ENCODE data around the gene CNDP1. TPM values are rescaled to one million over a fixed set of nuclear protein-coding genes. Genes with fewer than 3 reads are reported as not detected.

The CNDP1 gene
- total RNA-seq, 4 donors from 2014 or later: 0.08 to 2.4 TPM; not detected in 2

GRCh38 chr18:74616494-74616893, 82.2 kb downstream of the CNDP1 start:
- intact Hi-C loops (cut with DNase I; ENCODE audit: low total_unique reads): no loop called here
- 69 to 74% methylated on average over 7 of the region's 7 CpGs for WGBS, 2 donors

GRCh38 chr18:74617486-74617885, 83.2 kb downstream of the CNDP1 start:
- no peak for DNase-seq (ENCODE audit: low spot score in 2 of 2)
- TF ChIP-seq POLR2A (IDR thresholded peaks at IDR 0.05) (no peak), CTCF (IDR thresholded peaks at IDR 0.05) (no peak)
- 80 to 85% methylated on average over 2 of the region's 2 CpGs for WGBS, 2 donors
- intact Hi-C loops (cut with DNase I; ENCODE audit: low total_unique reads): no loop called here
- no peak overlapping the region for H3K4me3 ChIP-seq (ENCODE audit: low read depth, poor library complexity, severe bottlenecking)

More at GRCh38 chr18:74616494-74616893, 82.2 kb downstream of the CNDP1 start:
- DNase-seq (ENCODE audit: low spot score in 2 of 2): no peak
- no peak overlapping the region for H3K4me3 ChIP-seq (ENCODE audit: low read depth, poor library complexity, severe bottlenecking)
- TF ChIP-seq CTCF (IDR thresholded peaks at IDR 0.05) (no peak), POLR2A (IDR thresholded peaks at IDR 0.05) (no peak)

- TF ChIP-seq POLR2A (IDR thresholded peaks at IDR 0.05) (no peak), CTCF (IDR thresholded peaks at IDR 0.05) (no peak)
- WGBS, 2 donors: 77 to 88% methylated on average over 9 of the region's 9 CpGs
- no peak for DNase-seq (ENCODE audit: low spot score in 2 of 2)
- intact Hi-C loops (cut with DNase I; ENCODE audit: low total_unique reads): no loop called here
- H3K4me3 ChIP-seq (ENCODE audit: low read depth, poor library complexity, severe bottlenecking): no peak overlapping the region
Measured at GRCh38 chr18:74622072-74622471, 87.8 kb downstream of the CNDP1 start.

- H3K4me3 ChIP-seq (ENCODE audit: low read depth, poor library complexity, severe bottlenecking): no peak overlapping the region
- peak in 1 of 3 donors; percentile 34 for TF ChIP-seq CTCF (IDR thresholded peaks at IDR 0.05)
- no peak for TF ChIP-seq POLR2A (IDR thresholded peaks at IDR 0.05)
- 72 to 73% methylated on average over 24 of the region's 24 CpGs for WGBS, 2 donors
- intact Hi-C loops (cut with DNase I; ENCODE audit: low total_unique reads): no loop called here
- no peak for DNase-seq (ENCODE audit: low spot score in 2 of 2)
Measured at GRCh38 chr18:74623047-74623816, 88.9 kb downstream of the CNDP1 start.

GRCh38 chr18:74624466-74624865, 90.2 kb downstream of the CNDP1 start:
- no peak overlapping the region for H3K4me3 ChIP-seq (ENCODE audit: low read depth, poor library complexity, severe bottlenecking)
- no peak for DNase-seq (ENCODE audit: low spot score in 2 of 2)
- TF ChIP-seq CTCF (IDR thresholded peaks at IDR 0.05) (no peak), POLR2A (IDR thresholded peaks at IDR 0.05) (no peak)
- intact Hi-C loops (cut with DNase I; ENCODE audit: low total_unique reads): no loop called here
- WGBS, 2 donors: 81 to 90% methylated on average over 8 of the region's 8 CpGs

GRCh38 chr18:74625157-74625556, 90.9 kb downstream of the CNDP1 start:
- no peak for TF ChIP-seq CTCF (IDR thresholded peaks at IDR 0.05)
- no peak for TF ChIP-seq POLR2A (IDR thresholded peaks at IDR 0.05)
- intact Hi-C loops (cut with DNase I; ENCODE audit: low total_unique reads): no loop called here
- WGBS, 2 donors: 76 to 77% methylated on average over 5 of the region's 5 CpGs
- no peak overlapping the region for H3K4me3 ChIP-seq (ENCODE audit: low read depth, poor library complexity, severe bottlenecking)
- no peak for DNase-seq (ENCODE audit: low spot score in 2 of 2)

Data from lower leg skin (tissue), 4 donors.